Fibroblast of skin of back (primary cell): Measurements from ENCODE around the gene COL4A2.

Experiments used
- DNase-seq: peaks from one replicate; pipeline ENCODE4 v3.0.0-alpha.2; 2013

Gene COL4A2

GRCh38 chr13:110341445-110342244 lies 34.6 kb downstream of the COL4A2 start:
- no peak for DNase-seq

DNA sequence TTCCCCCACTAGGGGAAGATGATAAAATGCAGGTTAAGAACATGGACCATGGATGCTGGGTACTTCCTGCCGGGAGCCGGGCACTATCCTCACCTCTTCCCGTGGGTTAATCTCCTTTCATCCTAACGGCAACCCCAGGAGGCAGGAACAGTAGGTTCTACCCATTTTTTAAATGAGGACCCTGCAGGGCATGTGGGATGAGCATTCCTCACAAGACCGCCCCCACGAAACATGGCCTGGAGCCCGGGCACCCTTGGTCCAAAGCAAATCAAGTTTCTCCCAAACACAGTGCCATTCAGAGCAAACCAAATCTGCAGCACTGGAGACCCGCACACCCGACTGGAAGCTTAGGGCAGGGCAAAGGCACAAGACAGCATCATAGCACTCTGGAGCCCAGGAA lies 35.4 kb downstream of the COL4A2 start:
- DNase-seq, result no peak

GRCh38 chr13:110343241-110343865 lies 36.3 kb downstream of the COL4A2 start:
- no peak for DNase-seq

DNA sequence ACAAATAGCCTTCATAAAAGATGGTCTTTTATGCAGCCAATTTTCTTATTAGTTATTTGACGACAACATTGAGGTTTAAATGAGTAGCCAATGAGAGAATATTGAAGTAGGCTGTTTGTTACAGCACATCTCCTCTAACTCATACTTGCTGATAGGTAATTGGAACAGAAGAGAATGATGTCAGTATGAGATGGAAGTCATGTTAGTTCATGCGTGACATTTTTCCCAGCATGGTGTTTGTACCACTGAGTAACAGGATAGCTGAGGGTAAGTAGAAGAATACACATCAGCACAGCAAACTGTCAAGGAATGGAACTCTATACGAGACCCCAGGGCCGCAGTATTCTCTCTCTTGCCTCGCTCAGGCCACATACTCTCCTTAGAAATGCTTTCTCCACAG lies 37.2 kb downstream of the COL4A2 start:
- no peak for DNase-seq

DNA sequence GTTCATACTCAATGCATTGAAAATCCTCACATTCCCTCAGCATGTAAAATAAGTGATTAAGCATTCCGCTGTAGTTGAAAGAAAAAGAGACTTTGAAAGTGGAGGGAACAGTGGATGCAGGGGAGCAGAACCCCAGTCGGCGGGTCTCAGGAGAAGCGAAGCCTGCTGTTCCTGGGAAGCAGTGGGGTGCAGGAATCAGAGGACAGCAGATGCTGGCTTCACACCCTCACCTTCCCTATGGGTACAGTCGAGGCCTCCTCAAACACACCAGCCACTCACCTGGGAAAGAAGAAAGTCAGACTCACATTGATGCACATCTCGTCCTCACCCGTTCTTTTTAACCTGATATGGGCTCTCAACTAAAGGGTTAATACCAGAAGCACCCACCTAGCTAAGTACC lies 38.2 kb downstream of the COL4A2 start:
- DNase-seq, result no peak

DNA sequence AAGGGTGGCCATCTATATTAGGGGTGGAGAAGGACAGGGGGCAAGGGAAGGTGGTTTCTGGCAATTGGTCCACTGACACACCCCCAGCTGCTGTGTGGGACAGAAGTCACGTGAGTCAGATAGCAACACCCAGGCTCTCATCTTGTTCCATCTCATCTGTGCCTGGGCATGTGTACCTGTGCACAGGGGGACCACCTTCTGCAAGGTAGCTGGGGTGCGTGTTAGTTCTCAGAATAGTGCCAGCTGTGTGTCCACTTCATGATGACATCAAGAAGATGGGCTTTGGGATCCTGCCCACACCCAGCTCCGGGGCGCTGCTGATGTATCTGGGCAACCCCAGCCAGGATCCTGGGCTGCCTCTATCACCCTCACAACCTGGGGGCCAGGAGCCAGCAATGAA lies 38.6 kb downstream of the COL4A2 start:
- DNase-seq, result no peak

DNA sequence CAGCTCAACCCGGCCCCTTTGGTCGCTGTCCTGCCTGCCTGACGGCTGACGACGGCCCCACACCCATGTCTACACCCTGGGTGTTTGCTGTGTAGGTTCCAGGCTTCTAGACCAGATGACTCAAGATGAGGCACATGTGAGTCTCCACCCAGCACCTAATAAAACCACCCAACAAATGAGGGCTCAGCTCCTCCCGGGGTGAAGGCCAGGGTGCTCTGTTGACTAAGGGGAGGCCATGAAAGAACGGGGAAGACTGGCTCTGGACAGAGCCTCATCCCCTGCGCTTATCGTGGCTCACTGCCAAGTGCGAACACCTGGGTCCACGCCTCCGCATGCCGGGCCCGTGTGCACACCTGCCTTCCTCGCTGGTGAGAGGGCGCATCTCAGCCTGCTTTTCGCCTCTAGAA lies 39.6 kb downstream of the COL4A2 start:
- no peak for DNase-seq

- DNase-seq, result no peak
Observed at GRCh38 chr13:110347088-110347487, 40.0 kb downstream of the COL4A2 start.

- peak; percentile 99 for DNase-seq
Observed at GRCh38 chr13:110347535-110348308, 40.6 kb downstream of the COL4A2 start.

DNA sequence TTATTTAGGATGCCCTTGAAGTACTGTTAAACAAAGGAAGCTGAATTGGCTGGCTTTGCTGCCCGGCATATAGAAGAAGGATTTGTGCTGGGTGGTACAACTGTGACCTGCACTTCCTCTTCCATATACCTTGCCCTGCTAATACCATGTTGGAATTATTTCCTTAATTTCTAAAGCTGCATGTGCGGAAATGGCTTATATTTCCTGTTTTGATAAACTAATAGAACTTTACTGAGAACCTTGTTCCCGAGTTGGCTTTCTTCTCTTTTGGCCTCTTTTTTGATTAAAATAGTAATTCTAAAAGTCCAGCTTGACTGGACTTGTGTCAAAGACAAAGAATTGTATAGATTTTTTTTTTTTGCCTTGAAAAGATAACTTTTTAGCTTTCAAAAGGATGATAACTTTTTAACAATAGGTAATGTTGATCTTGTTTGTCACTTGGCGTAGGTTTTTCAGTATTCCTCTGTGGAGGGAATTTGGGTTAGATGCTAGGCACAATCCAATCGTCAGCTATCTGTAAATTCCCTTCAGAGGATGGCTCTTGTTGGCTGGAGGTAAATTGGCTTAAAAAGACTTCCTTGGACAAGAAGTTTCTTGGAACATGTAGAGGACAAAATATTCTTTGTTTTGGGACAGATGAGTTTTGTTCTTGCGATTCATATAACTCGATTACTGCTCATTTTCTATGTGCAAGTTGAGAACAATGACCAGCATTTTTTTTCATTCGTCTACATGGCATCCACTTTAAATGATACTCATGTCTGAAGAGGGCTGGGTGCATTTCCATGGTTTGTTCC lies 41.4 kb downstream of the COL4A2 start:
- no peak for DNase-seq

DNA sequence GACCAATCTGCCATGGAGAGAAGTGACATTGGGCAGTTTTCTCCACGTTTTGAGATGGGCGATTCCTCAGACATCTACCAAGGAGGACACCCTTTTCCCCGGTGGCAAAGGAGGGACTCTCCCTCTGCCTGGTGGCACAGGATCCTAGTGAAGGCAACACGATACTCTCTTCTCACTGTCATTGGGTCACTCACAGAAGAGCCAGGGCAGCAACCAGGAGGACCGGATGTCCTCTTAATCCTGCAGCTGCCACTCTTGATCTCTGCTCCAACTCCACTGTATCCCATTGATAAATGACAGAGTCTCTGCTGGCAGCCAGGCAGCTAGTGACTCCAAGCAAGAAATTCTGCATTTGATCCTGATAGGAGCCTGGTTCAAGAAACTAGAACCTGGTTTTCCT lies 42.2 kb downstream of the COL4A2 start:
- no peak for DNase-seq

DNA sequence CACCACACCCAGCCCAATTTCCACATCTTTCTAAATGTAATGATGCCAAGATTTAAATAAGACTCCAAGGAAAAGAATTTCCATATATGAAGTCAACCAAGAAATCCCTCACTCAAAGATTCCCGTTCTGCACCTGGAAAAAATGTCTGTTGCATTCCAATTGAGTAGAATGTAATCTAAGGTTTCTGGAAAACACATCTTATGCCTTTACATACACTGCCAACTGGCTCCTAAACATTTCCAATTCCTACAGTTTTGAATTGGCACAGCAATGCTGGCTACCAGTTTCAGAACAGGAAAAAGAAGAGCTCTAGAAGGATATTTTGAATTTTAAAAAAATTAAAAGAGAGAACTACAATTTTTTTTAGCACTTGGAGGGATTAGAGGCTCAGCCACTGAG lies 43.0 kb downstream of the COL4A2 start:
- no peak for DNase-seq

- no peak for DNase-seq
Observed at GRCh38 chr13:110350509-110350908, 43.4 kb downstream of the COL4A2 start.

DNA sequence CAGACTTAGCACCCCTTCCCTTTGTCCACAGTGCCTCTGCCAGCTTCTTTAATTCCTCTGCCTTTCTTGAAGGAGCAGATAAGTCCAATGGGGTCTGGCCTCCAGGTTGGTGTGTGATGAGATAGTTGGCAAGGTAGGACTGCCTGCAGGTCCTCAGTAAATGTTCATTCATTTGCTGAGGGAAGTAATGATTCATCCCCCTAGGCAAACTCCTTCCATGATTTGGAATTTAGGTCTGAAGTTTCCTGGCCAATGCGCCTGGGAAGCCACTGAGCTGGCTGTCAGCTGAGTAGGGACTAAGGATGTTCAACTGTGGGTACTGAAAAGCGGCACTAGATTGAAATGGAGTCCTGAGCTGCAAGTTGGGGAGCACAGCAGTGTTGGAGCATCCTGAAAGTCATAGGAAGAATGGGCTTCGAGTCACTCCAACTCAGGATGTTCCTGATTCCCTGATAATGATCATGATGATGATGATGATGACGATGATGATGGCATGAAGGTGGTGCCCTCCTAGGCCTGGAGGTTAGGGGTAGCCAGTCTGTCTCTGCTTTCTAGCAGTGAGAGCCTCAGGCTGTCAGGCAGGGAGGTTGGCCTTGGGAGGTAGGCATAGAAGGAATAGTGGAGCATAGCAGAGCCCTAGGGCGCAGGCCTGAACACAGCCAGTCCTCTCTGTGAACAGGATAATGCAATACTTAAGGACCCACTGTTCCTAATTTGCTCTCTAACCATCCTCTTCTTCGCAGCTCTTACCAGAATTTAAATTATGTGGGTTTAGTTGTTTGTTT lies 44.7 kb downstream of the COL4A2 start:
- DNase-seq, result no peak

GRCh38 chr13:110352735-110353134 lies 45.7 kb downstream of the COL4A2 start:
- no peak for DNase-seq

- DNase-seq, result no peak
Observed at GRCh38 chr13:110353339-110353977, 46.4 kb downstream of the COL4A2 start.

- no peak for DNase-seq
Observed at GRCh38 chr13:110354123-110354627, 47.1 kb downstream of the COL4A2 start.

DNA sequence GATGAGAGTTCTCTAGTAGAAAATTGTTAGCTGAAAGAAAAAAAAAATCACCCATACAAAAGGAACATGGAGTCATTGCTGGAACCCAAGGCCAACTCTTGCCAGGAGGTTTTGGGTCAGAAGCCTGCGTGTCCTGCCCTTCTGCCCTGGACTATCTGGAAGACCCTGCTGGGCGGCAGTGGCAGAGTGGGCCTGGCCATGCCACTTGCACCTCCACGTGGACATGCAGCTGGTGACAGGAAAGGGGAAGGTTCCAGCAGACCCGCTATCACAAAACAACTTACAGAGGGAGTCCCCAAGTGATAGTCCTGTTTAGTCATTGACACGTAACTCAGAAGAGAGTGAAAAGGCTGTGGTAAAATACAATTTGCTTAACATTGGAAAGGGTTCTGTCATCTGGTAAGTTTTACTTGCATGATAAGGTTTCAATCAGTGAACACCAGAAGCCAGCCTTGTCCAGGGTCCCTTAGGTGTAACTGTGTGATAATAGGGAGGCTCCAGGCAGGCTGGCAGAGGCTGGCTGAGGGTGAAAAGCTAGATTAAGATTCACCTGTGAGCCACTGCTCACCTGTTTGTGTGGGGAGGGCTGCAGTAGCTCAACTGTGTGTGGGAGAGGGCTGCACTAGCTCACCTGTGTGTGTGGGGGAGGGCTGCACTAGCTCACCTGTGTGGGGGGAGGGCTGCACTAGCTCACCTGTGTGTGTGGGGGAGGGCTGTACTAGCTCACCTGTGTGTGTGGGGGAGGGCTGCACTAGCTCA lies 47.8 kb downstream of the COL4A2 start:
- no peak for DNase-seq

DNA sequence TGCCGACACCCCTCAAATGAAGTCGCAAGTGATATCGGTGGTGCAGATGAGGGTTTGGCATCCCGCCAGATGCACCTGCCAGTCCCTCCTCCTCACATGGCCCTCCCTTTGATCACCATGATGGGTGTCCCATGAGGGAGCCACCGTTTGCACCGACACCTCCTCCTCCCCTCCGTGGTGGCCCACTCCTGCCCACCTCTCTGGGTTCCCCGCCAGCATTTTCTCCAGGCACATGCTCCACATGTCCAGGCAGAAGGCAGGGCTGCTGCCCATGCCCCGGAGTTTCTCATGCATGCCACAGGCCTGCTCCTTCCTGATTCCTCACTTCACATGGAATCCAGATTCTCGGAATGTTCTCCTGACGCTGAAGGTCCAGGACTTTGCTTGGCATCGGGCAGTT lies 49.3 kb downstream of the COL4A2 start:
- DNase-seq, result peak; percentile 70

DNA sequence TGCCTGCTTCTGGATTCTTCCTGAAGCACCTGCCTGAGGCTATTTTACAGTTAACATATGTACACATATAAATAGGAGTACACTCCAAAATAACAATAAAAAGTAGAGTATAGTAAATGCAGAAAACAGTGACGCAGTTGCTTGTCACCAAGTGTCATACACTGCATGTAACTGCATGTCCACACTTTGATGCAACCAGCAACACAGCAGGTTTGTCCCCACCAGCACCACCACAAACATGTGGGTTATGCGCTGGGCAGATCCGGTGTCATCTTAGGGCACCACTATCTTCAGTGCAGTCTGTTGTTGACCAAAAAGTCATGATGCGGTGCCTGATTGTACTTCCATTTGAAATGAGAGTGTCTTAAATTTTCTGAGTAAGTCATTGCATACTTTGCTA lies 51.3 kb downstream of the COL4A2 start:
- no peak for DNase-seq
